ENCODE data around the gene ANKHD1. TPM values are rescaled to one million over a fixed set of nuclear protein-coding genes. Genes with fewer than 3 reads are reported as not detected.
A peak's percentile ranks its signal among the peaks of the same experiment; 100 is the strongest.

ANKHD1 gene
- polyA plus RNA-seq, 3 donors = 29.0 to 110 (median 43.6) TPM

DNA sequence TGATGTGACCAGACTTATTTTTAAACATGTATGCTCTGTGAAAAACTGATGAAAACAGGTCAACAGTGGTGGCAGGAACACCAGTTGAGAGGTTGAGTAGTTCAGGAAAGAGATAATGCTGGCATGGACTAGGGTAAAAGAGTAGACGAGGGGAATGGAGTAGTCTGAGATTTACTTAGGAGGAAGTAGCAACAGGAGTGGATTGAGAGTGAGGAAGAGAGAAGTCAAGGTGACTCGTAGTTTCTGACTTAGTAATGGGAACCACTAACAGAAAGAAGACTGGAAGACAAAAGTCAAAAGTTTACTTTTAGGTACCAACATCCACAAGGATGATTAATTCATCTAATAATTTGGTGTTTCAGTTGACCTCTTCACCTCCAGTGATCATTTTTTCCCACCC is 152.0 kb downstream of the ANKHD1 start:
- peak overlapping the region in 1 of 3 experiments; percentile 87 for H3K4me3 ChIP-seq (replicated peaks in 1 of 3; ENCODE audit: low read depth in 2 of 3, low read length in 3 of 3)
- peak overlapping the region in 1 of 2 donors; percentile 72 for H3K27ac ChIP-seq (ENCODE audit: low read depth in 1 of 2, low read length in 2 of 2)
- peaks cover 85% of the 10 kb centered on the region for H3K79me2 ChIP-seq (ENCODE audit: insufficient read depth, low read length)

GRCh38 chr5:140554454-140554853 is 152.8 kb downstream of the ANKHD1 start:
- H3K36me3 ChIP-seq (replicated peaks in 1 of 2; ENCODE audit: control insufficient read depth in 1 of 2, insufficient read depth in 2 of 2, low read length in 2 of 2) = peaks cover 25 to 33% of the 10 kb centered on the region in 2 donors
- H3K27ac ChIP-seq (ENCODE audit: low read depth in 1 of 2, low read length in 2 of 2) = peak overlapping the region; percentile 2 to 72
- Mint-ChIP-seq H3K27me3 (ENCODE audit: low read depth in 3 of 3) (peaks cover 0 to 3% (median 0%) of the 10 kb centered on the region in 3 donors), H3K27ac (peak overlapping the region; percentile 83 to 99 (median 89)), H3K4me3 (peak overlapping the region; percentile 0 to 27), H3K36me3 (peaks cover 59 to 65% of the 10 kb centered on the region in 2 donors), H3K4me1 (peaks cover 69% of the 10 kb centered on the region), H3K9me3 (peaks cover 0 to 2% (median 0%) of the 10 kb centered on the region in 7 donors)
- H2AFZ ChIP-seq (ENCODE audit: insufficient read depth, low read depth, low read length, poor library complexity, severe bottlenecking) = no peak overlapping the region
- H3K9me3 ChIP-seq (replicated peaks in 1 of 2; ENCODE audit: control insufficient read depth in 1 of 2, insufficient read depth in 1 of 2, low read length in 2 of 2) = no peaks in the 10 kb centered on the region
- DNase-seq = peak; percentile 68 to 81 (median 73)
- TF ChIP-seq, protein P1, sequence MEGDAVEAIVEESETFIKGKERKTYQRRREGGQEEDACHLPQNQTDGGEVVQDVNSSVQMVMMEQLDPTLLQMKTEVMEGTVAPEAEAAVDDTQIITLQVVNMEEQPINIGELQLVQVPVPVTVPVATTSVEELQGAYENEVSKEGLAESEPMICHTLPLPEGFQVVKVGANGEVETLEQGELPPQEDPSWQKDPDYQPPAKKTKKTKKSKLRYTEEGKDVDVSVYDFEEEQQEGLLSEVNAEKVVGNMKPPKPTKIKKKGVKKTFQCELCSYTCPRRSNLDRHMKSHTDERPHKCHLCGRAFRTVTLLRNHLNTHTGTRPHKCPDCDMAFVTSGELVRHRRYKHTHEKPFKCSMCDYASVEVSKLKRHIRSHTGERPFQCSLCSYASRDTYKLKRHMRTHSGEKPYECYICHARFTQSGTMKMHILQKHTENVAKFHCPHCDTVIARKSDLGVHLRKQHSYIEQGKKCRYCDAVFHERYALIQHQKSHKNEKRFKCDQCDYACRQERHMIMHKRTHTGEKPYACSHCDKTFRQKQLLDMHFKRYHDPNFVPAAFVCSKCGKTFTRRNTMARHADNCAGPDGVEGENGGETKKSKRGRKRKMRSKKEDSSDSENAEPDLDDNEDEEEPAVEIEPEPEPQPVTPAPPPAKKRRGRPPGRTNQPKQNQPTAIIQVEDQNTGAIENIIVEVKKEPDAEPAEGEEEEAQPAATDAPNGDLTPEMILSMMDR (IDR thresholded peaks at IDR 0.05) = no peak
- peaks cover 64% of the 10 kb centered on the region for H4K20me1 ChIP-seq (ENCODE audit: insufficient read depth, low read length)
- intact Hi-C loops (cut with micrococcal nuclease) = loop anchor here in 1 of 2 donors (5.0 kb wide), 1 partner anchor 93 kb away; the partner anchor contains the start of genes IK and NDUFA2
- peaks cover 77% of the 10 kb centered on the region for H3K79me2 ChIP-seq (ENCODE audit: insufficient read depth, low read length)
- 42% methylated on average over 2 of the region's 2 CpGs for WGBS (ENCODE audit: insufficient coverage)
- H3K4me3 ChIP-seq (replicated peaks in 1 of 3; ENCODE audit: low read depth in 2 of 3, low read length in 3 of 3) = peak overlapping the region in 1 of 3 experiments; percentile 87
- peak overlapping the region; percentile 51 for H3K4me2 ChIP-seq (replicated peaks; ENCODE audit: extremely low read depth, low read length, poor library complexity, severe bottlenecking)
- no peak overlapping the region for H3K9ac ChIP-seq (ENCODE audit: insufficient read depth, low read length, poor library complexity, severe bottlenecking)
- H3K27me3 ChIP-seq (ENCODE audit: control insufficient read depth in 2 of 2, insufficient read depth in 2 of 2, low read length in 2 of 2) = no peaks in the 10 kb centered on the region
- H3K4me1 ChIP-seq (ENCODE audit: control insufficient read depth in 1 of 2, insufficient read depth in 2 of 2, low read length in 2 of 2) = peaks cover 52 to 69% of the 10 kb centered on the region in 2 donors

More for the DNA sequence above, 152.0 kb downstream of the ANKHD1 start:
- intact Hi-C loops (cut with micrococcal nuclease) = loop anchor here in 1 of 2 donors (5.0 kb wide), 1 partner anchor 94 kb away; the partner anchor contains the start of genes IK and NDUFA2
- peaks cover 26 to 32% of the 10 kb centered on the region in 2 donors for H3K36me3 ChIP-seq (replicated peaks in 1 of 2; ENCODE audit: control insufficient read depth in 1 of 2, insufficient read depth in 2 of 2, low read length in 2 of 2)
- no peak overlapping the region for H2AFZ ChIP-seq (ENCODE audit: insufficient read depth, low read depth, low read length, poor library complexity, severe bottlenecking)
- peaks cover 61 to 64% of the 10 kb centered on the region in 2 donors for H3K36me3 Mint-ChIP-seq
- H3K9me3 Mint-ChIP-seq = peaks cover 0 to 2% (median 0%) of the 10 kb centered on the region in 7 donors
- H3K27me3 ChIP-seq (ENCODE audit: control insufficient read depth in 2 of 2, insufficient read depth in 2 of 2, low read length in 2 of 2) = no peaks in the 10 kb centered on the region
- peaks cover 60 to 77% of the 10 kb centered on the region in 2 donors for H3K4me1 ChIP-seq (ENCODE audit: control insufficient read depth in 1 of 2, insufficient read depth in 2 of 2, low read length in 2 of 2)
- no peaks in the 10 kb centered on the region for H3K9me3 ChIP-seq (replicated peaks in 1 of 2; ENCODE audit: control insufficient read depth in 1 of 2, insufficient read depth in 1 of 2, low read length in 2 of 2)
- H4K20me1 ChIP-seq (ENCODE audit: insufficient read depth, low read length) = peaks cover 72% of the 10 kb centered on the region
- peak overlapping the region; percentile 51 for H3K4me2 ChIP-seq (replicated peaks; ENCODE audit: extremely low read depth, low read length, poor library complexity, severe bottlenecking)
- peaks cover 0 to 3% (median 0%) of the 10 kb centered on the region in 3 donors for H3K27me3 Mint-ChIP-seq (ENCODE audit: low read depth in 3 of 3)
- peak in 2 of 3 donors; percentile 68 to 73 for DNase-seq
- H3K4me1 Mint-ChIP-seq = peaks cover 73% of the 10 kb centered on the region
- no peak overlapping the region for H3K9ac ChIP-seq (ENCODE audit: insufficient read depth, low read length, poor library complexity, severe bottlenecking)
- TF ChIP-seq, protein P1 (IDR thresholded peaks at IDR 0.05) = no peak
- peak overlapping the region; percentile 83 to 98 (median 89) for H3K27ac Mint-ChIP-seq
- peak overlapping the region in 1 of 2 donors; percentile 40 for H3K4me3 Mint-ChIP-seq
- 0% methylated on average over 1 of the region's 2 CpGs for WGBS (ENCODE audit: insufficient coverage)

Data from CD14-positive monocyte (primary cell).